Measurements from ENCODE around the gene AIDA.

AIDA gene

GRCh38 chr1:222643606-222643937 lies 68.7 kb downstream of the AIDA start:
- DNase-seq = no peak

GRCh38 chr1:222642468-222642867 lies 69.8 kb downstream of the AIDA start:
- DNase-seq = no peak

DNA sequence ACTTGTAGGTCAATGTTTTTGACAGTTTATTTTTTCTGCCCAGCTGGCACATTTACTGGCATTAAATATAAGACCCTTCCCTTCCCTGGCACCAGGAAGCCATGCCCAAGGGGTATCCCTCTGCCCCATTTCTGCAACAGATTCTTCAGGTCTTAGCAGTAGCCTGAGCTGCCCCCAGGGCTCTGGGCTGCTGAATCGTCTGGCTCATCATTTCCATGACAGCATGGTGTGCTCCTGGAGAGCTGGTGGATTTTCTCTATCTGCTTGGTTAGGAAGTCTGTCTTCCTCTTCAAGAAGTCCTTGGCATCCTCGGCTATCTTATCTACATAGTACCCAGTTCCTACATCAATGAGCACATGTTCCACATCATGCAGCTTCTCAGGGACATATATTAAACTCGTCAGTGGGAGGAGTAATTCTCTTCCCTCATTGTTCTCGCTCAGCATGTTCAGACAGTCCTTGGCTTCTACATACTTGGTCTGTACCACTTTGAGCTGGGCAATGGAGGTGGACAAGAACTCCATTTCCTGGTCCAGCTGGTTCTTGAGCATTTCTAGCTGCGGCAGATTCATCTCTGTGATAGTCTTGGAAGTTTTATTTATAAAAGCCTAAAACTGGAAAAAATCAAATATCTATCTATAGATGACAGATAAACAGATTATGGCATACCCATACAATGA lies 70.9 kb downstream of the AIDA start:
- no peak for DNase-seq

DNA sequence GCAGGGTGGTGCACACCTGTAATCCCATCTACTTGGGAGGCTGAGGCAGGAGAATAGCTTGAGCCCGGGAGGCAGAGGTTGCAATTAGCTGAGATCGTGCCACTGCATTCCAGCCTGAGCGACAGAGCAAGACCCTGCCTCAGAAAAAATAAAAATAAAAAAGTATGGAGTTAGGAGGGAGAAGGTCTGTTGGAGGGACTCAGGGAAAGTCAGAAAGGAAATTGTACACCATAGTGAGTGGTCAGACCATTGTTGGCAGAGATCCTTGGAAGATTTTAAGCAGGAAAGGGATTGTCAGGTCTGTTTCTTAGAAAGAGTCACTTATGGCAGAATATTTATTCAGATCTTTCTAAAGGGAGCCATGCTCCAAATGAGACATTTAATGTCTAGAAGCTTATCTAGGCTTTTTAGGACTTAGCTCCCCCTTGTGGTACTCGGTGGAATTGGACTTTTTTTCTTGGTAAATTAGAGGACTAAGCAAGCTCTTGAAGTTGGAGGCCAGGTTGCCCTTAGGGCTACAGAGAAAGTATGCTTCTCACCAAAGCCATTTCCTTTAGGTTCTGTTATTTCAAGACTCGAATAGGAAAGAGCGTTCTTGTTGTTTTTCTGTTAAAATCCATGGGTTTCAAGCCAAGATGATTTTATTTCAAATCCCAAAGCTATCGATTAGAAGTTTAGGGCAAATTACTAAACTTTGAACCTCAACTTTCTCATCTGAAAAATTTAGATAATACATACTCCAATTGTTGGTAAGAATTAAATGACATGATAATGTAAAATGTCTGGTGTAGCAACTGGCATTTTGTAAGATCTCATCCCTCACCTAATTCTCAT lies 77.9 kb downstream of the AIDA start:
- peak; percentile 85 for DNase-seq

DNA sequence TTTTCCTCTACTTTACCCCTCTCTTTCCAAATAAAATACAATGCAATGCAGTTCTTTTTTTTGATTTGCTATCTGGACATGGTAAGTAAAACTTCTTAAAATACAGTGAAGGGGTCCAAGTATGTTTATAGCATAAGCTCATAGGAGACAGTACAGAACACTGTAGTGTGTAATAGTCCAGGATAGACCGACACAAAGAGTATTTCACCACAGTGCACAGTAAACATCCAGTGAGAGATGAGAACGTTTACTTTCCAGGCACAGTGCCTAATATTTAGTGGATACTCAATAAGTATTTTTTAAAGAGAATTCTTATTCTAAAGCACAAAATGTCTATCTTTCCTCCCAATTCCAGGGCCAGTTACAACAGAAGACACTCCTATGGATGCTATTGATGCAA lies 79.5 kb downstream of the AIDA start:
- DNase-seq = no peak

DNA sequence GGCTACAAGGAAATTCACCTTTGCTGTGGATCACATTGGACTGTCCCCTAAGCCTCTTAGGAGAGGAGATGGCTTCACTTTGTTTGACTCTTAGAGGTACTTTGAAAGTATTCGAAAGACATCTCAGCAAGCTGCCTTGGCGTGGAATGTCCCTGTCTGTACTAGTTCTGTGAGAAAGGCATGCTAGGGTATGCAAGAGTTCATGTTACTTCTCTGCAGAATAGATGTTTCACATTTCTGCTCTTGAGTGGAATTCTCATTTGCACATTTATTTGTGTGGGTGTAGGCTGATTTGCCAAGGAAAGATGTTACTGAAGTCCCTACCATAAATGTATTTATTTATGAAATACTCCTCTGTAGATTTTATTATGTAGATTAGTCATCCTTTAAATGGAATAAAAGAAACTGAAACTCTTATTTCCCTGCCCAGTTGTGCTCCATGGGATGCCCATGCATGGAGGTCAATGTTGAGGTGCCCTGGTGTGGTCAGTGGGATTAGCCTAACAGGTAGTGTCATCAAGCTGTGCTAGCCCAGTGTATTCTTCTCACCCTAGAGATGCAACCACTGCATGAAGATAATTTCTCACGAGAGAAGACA lies 80.6 kb downstream of the AIDA start:
- DNase-seq = no peak

DNA sequence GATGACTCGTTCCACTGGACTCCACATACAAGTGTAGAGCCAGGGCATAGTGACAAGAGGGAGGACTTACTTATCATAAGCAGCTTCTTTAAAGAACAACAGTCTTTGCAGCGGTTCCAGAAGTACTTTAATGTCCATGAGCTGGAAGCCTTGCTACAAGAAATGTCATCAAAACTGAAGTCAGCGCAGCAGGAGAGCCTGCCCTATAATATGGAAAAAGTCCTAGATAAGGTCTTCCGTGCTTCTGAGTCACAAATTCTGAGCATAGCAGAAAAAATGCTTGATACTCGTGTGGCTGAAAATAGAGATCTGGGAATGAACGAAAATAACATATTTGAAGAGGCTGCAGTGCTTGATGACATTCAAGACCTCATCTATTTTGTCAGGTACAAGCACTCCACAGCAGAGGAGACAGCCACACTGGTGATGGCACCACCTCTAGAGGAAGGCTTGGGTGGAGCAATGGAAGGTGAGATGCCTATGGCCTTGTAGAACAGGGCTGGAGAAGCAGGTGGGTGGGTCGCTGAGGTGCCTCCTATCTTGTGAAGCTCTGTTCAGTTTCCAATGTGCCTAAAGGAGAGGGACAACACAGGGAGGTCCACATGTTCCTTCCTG lies 82.3 kb downstream of the AIDA start:
- no peak for DNase-seq

- no peak for DNase-seq
Measured at GRCh38 chr1:222627232-222627631, 85.1 kb downstream of the AIDA start.

DNA sequence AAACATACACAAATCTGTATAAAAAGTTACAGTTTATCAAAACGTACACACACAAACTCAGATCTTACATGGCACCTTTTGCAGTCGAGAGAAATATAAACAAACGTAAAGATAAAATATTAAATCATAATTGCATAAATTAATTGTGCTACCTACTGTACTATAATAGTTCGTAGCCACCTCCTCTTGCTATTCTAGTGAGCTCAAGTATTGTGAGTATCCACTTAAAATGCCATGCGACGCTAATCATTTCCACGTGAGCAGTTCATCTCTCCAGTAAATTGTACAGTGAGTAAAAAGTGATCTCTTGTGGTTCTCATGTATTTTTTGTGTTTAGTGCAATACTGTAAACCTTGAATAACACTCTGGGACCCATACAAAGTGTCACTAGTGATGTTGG lies 88.1 kb downstream of the AIDA start:
- DNase-seq = no peak

DNA sequence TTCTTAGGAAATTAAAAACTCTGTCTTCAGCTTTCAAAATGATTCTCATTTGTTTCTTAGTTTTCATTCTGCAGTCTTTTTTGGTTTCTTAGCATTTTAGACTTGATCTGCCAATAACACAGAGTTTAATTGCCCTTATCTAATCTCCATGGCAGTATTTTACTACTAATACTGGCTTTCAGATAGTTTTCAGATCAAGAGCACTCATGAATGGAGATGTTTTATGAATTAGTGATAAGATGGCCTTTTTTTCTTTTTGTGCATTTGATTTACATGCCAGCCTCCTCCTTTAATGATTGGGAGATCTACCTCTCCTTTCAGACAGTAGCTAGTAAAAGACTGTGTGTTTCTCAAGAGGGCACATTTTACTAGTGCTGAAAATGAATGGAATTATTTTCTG lies 88.8 kb downstream of the AIDA start:
- DNase-seq = no peak

DNA sequence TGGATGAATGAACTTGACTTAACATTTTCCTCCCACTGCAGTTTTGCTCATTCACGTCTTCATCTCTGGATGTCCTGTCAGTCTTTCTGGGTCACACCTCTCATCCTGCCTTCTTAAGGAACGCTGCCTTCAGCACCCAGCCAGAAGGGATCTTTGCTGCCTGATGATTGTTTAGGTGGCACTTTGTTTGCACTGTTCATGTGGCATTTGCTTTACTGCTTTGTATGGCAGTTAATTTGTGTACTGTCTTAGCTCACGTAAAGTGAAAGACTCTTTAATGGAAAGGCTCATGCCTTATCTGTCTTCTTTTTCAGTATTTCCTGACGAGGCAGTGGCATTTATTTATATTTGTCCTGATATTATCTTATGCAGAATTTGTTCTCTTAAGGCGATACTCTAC lies 89.5 kb downstream of the AIDA start:
- DNase-seq = no peak

DNA sequence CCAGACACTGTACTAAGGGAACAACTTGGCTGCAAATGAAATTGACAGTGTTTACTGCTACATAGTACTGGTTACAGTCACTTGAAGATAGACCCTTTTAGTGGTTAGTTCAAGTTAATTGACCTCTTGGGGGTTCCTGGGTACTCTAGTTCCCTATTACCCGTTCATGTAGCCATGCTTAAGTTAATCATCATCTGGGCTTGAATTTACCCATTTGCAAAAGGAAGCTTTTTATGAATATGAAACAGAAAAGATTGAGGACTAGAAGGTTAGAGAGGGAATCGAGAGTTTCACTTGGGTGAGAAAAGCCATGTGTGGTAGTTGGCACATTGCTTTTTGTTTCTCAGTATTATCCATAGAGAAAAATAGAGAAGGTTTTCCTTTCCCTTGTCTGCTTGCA lies 91.7 kb downstream of the AIDA start:
- no peak for DNase-seq

GRCh38 chr1:222618880-222619596 lies 93.3 kb downstream of the AIDA start:
- peak; percentile 28 for DNase-seq
